ENCODE results near the gene TRPC4.

GRCh38 chr13:37889820-37890219, 20.2 kb upstream of the TRPC4 start:
- TF ChIP-seq CTCF (conservative IDR thresholded peaks at IDR 0.05; ENCODE audit: low read depth, low read length) (no peak), EZH2phosphoT487 (IDR thresholded peaks at IDR 0.05; ENCODE audit: borderline replicate concordance, low read length) (no peak), EZH2 (IDR thresholded peaks at IDR 0.05; ENCODE audit: low read length, unreplicated experiment) (no peak)
